ENCODE measurements around the gene RNF144A.

- TF ChIP-seq EZH2phosphoT487 (IDR thresholded peaks at IDR 0.05; ENCODE audit: low read depth, severe bottlenecking, unreplicated experiment) (no peak), CTCF (IDR thresholded peaks at IDR 0.05; ENCODE audit: poor library complexity) (peak; percentile 15)
These were observed 90.9 kb downstream of the RNF144A start for GRCh38 chr2:7007846-7008741.
